HG03571 (cell line): Measurements from ENCODE around the gene METTL22.
"Not testable (repeated sequence)": the region's sequence is repeated elsewhere in the genome, so short reads cannot be mapped to it uniquely, and the experiment has no call there.

Experiments used
- ATAC-seq: cut with Tn5 transposase; IDR thresholded peaks from one replicate; pipeline ENCODE4 v1.9.1; 2021; ENCODE audit not compliant: unreplicated experiment

Gene METTL22

DNA sequence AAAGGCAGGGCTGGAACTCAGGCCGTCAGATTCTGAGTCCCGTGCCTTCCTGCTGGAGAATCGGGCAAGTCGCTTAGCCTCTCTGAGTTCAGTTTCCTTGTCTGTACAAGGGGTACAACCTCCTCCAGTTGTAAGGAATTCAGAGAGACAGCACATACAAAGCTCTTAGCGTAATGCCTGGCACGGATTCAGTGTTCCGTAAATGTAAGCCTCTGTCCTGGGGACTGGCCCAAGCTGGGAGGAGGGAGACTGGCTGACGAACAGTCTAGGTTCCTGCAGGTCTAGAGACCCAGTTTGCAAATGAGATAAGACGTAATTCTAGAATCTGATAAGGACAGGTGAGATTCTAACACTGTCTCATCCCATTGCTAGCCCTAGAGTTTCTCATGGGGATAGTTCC lies 9.9 kb downstream of the METTL22 start:
- ATAC-seq = no peak

DNA sequence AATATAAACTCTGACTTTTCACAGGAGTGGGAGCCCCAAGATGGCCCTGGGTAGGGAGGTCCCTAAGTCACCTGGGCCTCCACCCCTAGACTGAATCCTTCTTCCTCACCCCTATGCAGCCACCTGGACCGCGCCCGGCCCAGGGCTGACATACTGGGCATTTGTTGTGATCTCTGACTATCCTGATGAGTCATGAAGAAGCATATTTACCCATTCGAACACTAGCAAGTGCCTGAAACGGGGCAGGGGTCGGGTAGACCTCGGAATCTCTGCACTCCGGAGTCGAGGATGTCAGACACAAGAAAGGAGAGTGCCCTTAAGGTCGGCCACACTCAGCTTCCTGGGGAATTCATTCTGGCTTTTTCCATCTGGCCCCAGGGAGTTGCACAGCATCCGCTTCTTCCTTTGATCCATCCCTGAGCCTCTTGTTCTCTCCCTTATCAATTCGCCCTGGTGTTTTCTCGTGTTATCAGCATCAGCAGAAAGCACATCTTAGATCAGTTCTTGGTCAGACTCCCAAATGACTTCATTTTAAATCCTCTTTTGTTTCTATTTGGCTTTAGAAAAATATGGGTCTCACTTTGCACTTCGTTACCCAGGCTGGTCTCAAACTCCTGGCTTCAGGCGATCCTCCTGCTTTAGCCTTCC lies 10.4 kb downstream of the METTL22 start:
- no peak for ATAC-seq

DNA sequence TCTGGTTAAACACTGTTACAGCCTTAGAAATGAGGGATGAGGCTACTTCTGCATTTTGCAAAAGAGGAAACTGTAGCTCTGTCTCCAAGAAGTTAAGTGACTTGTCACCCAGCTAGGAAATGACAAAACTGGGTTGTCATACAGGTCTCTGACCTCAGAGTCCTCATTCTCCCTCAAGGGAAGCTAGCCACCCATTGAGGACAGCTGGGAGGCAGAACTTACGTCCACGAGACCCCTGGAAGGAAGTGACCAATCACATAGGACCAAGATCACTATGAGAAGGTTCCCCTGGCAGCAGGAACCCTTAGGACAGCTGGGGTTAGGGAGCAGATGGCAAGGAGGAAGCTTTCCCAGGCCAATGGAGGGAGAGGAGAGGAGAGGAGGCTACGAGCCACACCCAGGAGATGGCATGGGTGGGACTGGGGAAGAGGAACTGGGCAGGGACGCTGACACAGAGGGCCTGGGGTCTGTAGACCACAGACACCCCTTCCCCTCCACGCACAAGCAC lies 11.2 kb downstream of the METTL22 start:
- no peak for ATAC-seq

DNA sequence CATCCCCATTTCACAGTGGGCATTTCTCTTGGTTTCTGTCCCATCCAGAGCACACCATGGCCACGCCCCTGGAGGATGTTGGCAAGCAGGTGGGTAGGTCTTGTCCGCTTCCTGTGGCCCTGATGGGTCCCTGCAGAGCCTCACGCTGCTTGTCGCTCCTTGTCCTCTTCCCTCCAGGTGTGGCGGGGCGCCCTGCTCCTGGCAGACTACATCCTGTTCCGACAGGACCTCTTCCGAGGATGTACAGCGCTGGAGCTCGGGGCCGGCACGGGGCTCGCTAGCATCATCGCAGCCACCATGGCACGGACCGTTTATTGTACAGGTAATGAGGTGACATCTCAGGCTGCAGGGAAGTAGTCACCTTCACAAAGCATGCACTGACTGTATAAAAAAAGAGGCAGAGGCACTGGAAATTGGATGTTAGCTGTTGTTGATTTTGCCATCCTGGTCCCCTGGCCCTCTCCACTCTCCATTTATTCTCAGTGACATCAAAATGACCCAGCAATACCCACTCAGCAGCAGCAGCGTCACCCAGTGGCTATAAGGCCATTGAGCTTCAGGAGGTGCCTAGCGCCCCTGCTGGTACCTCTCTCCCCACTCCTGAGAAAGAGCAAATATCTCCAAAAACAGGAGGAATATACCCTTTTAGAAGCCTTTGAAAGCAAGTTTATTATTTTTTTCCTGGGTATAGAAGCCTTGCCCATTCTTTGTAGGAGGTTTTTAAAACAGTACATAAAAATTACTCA lies 13.7 kb downstream of the METTL22 start:
- ATAC-seq = no peak

DNA sequence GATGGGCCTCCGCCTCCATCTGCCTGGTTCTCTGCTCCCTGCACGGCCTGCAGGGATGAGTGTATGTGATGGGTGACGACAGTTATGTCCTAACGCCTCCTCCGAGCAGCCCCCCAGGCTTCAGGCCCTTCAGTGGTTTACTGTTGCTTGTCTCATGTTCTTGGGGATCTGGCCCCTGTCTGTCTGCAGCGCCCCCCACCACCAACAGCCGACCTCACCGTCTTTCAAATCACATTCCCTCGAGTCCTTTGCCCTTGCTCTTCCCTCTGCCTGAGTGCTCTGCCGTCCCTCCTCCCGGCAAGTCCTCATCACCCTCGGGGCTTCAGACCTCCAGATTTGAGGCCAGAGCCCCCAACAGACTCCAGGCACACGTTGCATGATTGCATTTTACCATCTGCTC lies 18.2 kb downstream of the METTL22 start:
- no peak for ATAC-seq

DNA sequence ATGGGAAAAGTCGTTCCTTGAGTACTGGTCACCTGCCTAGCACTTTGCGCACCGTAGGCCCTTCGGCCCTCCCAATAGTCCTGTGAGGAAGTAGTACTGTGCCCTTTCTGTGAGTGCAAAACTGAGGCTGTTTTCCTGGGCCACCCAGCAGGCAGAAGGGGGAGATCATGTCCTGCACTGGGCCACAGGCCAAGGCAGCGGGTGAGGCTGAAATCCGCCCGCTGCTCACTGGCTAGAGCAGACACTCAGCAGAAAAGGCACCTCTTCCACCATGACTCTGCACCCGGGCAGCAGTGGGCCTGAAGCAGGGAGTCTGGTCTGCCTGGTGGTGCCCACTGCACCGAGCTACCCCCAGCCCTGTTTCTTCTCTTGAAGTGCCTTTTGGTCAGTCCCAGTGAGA lies 20.2 kb downstream of the METTL22 start:
- no peak for ATAC-seq

DNA sequence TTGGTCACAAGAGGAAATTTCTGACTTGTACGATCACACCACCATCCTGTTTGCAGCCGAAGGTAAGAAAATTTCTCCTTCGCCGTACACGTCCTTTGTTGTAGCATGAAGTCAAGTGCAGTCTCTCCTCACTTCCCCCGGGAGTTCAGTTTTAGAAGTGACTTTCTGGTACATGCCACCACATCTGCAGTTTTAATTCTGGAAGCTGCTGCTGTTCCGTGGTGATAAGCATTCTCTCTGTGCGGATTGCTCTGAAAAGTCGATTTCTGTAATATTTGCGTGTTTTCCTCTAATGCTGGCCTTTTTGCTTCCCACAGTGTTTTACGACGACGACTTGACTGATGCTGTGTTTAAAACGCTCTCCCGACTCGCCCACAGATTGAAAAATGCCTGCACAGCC lies 20.6 kb downstream of the METTL22 start:
- no peak for ATAC-seq

DNA sequence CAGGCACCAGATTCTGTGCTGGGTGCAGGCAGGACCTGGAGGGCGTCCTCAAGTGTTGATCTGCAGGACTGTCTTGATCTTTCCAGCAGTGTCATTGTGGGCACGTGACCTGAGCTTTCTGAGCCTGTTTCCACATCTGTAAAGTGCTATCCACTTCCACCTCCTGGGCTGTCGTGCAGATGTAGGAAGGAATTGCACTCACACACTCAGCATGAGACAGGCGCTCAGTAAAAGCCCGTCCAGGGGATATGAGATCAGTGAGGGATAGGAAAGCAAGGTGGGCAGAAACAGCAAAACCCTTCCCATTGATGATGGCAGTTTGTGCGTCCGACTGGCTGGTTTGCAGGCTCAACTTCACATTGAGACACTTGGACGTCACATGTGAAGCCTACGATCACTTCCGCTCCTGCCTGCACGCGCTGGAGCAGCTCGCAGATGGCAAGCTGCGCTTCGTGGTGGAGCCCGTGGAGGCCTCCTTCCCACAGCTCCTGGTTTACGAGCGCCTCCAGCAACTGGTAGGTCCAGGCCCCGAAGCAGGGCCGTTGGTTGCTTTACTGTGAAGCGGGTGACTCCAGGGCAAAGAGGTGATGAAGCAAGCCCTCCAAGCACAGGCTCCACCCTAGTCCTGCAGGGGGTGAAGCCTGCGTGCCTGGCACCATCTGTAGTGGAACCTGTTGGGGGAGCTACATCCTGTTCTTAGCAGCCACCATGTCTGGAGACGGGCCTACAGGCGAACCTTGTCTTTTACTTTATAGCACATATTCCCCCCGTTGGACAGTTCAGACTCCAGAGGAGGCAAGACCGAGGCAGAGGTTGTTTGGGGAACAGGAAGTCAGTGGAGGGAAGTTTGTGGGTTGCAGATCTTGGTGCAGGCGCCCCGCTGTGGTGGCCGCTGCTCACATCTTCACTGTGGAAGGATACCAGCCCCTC lies 23.0 kb downstream of the METTL22 start:
- ATAC-seq = no peak

DNA sequence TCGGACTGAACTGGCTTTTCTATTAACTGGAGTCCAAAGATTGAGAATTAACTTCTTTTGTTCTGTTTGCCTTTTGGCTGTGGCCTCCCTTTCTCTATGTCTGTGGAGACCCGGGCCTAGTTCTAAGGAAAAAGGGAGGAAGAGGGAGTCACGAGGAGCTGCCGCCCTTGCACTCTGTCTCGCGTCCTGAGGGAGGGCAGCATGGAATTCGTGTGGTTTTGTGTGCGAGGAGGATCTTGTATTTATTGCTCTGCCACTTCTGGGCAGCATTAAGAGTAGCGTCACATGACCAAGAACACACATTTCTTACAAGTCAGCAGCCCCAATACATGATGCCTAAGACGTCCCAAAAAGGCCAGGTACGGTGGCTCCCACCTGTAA lies 23.6 kb downstream of the METTL22 start:
- no peak for ATAC-seq

DNA sequence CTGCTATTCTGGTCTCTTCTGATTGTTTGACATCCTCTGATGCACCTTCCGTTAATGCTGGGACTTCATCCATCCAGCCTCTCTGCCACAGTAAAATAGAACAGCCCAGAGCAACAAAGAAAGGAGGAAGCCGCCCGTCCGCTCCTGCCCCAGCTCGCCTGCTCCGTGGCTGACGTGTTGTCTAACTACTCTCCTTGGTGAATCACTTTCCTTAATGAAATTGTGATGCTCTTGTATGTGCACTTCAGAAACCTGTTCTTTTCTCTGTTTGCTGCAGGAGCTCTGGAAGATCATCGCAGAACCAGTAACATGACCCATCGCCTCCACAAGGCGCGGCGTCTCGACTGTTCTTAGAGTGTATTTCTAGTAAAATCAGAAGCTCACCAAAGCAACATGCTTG lies 24.3 kb downstream of the METTL22 start:
- no peak for ATAC-seq

DNA sequence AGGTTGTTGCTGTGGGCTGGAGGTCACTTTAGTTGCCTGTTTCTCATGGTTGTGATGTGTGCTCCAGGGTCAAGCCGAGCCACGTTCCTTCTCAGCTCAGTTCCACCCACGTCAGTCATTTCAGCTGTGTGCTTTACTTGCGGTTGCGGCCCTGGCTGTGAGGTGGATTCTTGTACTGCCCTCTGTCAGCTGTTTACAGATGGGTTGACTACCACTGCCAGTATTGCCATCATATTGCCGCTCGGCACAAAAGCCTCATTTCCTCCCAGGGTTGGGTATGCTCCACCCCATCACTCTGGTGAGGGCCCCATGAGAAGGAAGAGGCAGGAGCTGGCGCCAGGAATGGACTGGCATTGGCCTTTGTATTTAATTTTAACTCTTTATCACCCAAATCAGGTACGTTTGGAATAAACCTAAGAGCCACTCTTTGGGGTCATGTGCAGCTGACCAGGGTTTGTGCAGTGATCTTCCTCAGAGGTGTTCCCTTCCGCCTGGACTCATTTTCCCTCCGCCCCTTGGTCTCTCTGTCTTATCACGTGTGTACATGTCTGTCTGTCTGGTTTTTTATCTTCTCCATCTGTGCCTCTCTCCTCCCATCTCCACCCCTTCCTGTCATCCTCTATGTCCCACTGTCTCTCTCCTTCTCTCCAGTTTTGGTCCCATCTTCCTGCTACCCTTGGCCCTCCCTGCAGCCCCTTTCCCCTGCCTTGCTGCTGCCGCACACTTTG lies 25.0 kb downstream of the METTL22 start:
- ATAC-seq = no peak

DNA sequence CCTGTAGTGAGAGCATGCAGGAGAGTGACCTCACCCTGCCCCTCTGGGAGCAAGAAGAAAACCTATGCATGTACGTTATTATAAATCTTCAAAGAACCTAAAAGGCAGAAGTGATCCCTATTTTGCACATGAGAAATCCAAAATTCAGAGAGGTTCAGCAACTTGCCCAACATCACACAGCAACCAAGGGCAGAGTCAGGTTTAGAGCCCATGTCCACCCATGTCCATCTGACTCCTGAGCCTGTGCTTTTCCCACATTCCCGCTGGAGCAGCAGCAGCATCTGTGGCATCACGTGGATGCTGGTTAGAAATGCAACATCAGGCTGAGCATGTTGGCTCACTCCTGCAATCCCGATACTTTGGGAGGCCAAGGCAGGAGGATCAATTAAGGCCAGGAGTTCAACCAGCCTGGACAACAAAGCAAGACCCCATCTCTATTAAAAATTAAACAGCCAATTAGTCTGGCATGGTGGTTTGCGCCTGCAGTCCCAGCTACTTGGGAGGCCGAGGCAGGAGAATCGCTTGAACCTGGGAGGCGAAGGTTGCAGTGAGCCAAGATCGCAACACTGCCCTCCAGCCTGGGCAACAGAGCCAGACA lies 26.3 kb downstream of the METTL22 start:
- ATAC-seq = no peak

DNA sequence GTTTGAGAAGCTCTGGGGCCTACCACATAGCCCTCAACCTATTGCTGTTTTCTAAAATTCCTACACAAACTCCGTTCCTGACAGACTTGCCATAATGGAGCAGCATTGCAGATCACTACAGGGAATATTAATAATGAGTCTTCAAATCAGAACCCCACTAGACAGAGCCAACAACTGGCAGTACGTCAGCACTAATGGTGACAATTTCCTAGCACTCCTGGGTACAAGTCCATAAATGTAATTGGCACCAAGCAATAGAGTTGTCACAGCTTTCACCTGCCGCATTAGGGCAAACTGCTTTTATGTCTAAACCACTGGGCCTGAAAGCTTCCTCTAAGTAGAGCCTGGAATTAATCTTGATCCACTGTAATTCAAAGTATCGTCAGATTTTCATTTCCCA lies 27.4 kb downstream of the METTL22 start:
- no peak for ATAC-seq

DNA sequence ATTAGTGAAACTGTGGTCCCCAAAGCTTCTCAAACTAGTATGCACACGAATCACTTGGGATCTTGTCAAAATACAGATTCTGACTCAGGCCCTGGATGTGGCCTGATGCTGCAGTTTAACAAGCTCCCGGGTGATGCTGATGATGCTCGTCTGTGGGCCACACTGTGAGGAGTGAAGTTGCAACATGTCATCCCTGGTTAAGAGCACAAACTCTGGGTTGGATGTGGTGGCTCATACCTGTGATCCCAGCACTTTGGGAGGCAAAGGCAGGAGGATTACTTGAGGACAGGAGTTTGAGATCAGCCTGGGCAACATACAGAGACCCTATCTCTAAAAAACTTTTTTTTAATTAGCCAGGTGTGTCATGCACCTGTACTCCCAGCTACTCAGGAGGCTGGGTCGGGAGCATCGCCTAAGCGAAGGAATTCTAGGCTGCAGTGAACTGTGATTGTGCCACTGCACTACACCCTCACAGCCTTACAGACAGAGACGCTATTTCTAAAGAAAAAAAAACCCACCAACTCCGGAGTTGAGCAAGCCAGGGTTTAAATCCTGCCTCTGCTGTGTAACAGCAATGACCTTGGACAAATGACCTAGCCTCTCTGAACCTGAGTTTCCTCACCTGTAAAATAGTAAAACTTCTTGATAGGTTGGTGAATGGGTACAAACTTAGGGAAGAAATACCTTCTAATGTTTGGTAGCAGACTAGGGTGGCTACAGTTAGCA lies 28.5 kb downstream of the METTL22 start:
- no peak for ATAC-seq

DNA sequence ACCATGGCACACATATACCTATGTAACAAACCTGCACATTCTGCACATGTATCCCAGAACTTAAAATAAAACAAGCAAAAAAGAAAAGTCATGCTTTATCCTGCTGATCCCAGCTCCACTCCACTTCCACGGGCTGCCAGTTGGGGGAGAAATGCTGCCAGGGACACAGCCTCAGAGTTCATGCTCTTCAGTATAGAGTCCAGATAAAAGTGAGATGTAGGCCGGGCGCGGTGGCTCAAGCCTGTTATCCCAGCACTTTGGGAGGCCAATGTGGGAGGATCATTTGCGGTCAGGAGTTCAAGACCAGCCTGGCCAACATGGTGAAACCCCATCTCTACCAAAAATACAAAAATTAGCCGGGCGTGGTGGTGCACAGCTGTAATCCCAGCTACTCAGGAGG lies 30.5 kb downstream of the METTL22 start:
- not testable (repeated sequence) for ATAC-seq

DNA sequence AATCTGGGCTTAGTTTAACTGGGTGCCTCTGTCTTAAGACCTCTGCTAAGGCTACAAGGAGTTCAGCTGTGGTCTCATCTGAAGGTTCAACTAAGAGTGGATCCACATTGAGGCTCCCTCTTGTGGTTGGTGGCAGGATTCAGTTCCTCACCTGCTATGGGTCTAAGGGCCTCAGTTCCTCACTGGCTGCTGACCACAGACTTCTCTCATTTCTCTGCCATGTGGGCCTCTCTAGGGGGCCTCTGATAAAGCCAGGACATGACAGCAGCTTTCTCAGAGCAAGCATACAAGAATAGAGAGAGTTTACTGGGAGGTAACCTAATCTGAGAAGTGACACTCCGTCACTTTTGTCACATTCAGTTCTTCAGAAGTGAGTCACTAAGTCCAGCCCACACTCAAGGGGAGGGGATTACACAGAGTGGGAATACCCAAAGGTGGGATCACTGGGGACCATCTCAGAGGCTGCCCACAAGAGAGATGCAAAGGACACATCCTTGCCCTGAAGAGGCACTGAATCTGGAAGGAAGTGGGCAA lies 33.8 kb downstream of the METTL22 start:
- ATAC-seq = no peak

DNA sequence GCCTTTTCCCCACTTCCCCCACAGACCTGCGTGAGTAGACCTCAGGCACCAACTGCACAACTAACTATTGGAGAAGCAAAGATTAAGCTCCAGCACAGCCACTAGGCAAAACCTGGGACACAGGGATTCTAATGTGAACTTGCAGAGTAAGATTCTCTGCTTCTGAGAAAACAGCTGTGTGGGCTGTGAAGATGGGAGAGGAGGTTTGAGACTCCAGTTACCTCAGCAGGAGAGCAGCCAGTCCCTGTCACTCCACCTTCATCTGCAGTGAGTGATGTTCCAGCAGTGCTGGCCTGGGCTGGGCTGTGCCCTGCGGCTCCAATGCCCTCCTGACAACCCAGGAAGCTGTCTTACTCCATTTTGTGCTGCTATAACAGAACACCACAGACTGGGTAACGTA lies 34.9 kb downstream of the METTL22 start:
- no peak for ATAC-seq

DNA sequence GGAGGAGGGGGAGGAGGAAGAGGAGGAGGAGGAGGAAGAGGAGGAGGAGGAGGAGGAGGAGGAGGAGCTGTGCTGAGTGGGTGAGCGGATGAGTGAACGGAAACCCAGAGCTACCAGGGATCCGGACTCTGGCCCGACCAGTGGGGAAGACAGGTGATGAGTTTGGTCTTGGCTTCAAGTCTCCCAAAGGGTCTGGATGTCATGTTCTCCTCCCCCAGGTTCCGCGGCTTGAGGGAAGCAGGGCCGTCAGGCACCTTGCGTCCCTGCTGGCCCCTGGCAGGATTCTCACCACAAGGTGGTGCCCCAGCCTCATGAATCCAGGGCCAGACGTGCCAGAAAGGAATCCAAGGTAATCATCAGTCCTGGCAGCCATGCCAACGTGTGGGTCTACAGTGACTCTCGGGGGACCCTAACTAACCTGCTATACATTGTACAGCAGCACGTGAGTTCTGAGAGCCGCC lies 39.4 kb downstream of the METTL22 start:
- no peak for ATAC-seq

DNA sequence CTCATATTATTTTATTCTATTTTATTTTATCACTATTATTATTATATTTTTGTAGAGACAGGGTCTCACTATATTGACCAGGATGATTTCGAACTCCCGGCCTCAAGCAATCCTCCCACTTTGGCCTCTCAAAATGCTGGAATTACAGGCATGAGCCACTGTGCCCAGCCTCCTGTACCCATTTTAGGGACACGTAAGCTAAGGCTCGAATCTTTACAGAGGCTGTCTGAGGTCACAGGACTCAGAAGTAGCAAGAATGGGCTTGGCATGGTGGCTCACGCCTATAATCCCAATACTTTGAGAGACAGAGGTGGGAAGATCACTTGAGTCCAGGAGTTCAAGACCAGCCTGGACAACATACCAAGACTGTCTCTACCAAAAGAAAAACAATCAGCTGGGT lies 40.2 kb downstream of the METTL22 start:
- no peak for ATAC-seq
